ENCODE results near the gene S100A13.

Gene S100A13

DNA sequence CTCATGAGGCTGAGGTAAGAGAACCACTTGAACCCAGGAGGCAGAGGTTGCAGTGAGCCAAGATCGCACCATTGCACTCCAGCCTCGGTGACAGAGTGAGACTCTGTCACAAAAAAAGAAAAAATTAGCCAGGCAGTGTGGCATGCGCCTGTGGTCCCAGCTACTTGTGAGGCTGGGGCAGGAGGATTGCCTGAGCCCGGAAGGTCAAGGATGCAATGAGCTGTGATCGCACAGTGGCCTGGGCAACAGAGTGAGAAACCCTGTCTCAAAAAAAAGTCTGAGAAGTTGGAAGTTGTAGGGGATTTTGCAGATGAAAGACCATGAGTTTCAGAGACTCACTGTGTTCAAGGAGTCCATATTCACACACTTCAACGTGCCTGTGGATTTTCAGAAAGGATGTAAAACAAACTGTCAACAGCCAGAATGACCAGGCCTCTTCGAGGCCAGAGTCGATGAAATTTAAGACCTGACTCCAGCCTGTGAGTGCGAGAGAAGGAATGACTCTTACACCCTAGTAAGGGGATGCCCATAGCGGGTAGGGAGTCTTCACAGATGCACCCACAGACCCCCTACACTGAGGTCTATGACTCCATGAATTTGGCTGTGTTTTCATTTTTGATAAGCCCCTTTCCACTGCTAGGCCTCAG is 2.2 kb downstream of the S100A13 start:
- DNase-seq = no peak

DNA sequence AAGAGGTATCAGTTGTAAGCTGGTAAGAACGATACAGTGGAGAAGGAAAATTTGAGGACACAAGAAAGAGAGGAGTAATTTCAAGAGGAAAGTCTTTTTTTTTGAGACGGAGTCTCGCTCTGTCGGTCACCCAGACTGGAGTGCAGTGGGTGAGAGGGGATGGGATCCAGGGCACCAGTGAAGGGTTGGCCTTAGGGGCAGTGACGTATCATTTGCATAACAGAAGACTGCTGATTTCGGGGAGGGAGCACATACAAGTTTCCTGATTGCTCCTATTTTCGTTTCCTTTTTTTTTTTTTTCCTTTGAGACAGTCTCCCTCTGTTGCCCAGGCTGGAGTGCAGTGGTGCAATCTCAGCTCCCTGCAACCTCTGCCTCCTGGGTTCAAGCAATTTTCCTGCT is 4.2 kb downstream of the S100A13 start:
- DNase-seq = no peak

GRCh38 chr1:153619171-153619570 is 8.1 kb downstream of the S100A13 start:
- no peak for DNase-seq

DNA sequence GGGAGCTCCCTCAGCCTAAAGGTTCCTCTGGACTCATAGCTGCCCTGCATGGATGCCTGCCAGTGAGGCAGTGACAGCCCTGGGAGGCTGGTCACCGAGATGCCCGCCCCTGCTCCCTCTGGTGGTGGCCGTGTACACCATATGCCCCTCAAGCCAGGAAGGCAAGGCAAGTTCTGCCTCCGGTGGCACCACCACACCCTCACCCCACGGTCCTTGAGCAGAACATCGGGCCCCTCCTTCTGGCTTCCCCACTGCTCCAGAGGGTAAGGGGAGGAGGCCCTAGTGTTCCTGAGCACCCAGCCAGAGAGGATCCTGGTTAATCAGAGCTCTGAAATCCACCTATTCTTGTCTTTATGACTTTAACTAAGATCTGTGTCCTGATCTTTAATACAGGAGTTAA is 9.6 kb downstream of the S100A13 start:
- no peak for DNase-seq

DNA sequence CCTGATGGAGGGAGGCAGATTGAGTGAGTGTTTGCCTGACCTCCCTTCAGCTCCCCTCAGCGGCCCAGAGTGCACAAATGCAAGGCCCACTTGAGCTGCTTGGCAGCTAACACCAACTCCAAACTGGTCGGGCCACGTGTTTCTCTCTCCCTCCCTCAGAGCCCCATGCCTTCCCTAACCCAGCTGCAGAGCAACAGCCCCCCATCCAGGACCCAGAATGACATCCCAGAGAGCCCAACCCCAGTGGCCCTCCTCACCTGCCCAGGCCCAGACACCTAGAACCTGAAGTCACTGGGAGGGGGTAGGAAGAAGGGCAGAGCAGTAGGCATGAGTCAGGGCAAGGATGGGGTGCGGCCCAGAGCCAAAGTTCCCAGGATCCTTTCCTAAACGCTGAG is 10.4 kb downstream of the S100A13 start:
- DNase-seq = no peak

DNA sequence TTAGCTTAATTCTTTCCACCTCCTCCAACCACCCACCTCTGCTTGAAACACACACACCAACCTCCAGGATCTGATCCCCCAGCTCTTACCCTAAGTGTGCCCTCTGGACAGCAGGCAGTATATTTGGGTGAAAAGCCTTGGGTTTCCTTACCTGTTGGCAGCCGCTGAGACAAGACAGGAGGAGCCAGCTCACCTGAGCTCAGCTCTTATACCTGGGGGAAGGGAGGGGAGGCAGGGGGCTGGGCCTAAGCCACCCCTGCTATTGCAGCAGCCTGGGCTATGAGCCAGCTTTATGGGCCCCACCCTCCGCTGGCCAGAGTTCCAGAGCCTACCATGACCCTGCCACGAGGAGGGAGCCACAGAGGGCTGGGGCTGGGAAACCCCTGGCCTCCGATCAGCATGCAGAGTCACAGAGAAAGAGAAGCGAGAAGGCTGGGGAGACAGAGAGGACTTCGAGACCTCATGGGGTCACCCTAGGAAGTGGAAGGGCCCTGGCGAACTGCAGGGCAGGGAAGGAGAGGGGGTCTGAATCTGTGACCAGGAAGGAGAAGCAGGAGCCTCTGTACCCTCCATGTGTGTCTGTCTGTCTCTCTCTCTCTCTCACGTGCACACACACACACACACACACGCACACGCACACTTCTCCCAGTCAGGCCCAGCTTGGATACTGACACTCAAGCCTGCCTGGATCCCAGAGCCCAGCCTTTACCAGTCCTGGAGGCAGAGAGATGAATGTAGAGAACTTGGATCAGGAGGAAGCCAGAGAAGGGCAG is 11.0 kb downstream of the S100A13 start, which contains the start of gene S100A14:
Gene S100A14 (minus strand): TSS at position 182 of the 773 bp plus-strand sequence. CDS start 467 bp downstream, outside the sequence.
- DNase-seq = no peak

DNA sequence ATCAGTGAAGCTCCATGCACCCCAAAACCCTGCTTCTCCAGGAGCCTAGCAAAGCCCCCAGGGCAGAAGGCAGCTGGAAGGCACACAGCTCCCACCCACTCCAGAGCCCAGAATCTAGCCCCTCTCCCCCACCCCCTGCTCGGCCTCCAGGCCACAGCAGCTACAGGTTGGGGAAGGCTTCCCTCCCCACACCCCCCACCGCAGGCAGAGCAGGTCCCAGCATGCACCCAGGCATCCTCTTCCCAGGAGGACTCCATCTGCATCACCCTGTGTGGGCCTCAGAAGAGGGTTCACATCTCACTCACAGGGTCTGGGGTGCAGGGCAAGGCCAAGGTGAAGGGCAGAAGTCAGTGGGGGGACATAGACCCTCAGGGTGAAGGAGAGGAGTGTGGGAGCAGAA is 11.9 kb downstream of the S100A13 start:
- no peak for DNase-seq

- no peak for DNase-seq
Measured at GRCh38 chr1:153614906-153615305, 12.4 kb downstream of the S100A13 start.

- no peak for DNase-seq
Measured at GRCh38 chr1:153614189-153614900, 13.0 kb downstream of the S100A13 start.

GRCh38 chr1:153613406-153613805 is 13.9 kb downstream of the S100A13 start:
- no peak for DNase-seq

- DNase-seq = no peak
Measured at GRCh38 chr1:153612755-153613331, 14.5 kb downstream of the S100A13 start, which contains the start of gene S100A16. Gene S100A16, minus strand, starts transcription at chr1:153613137. Its CDS starts 4,986 bp downstream, at chr1:153608151.

DNA sequence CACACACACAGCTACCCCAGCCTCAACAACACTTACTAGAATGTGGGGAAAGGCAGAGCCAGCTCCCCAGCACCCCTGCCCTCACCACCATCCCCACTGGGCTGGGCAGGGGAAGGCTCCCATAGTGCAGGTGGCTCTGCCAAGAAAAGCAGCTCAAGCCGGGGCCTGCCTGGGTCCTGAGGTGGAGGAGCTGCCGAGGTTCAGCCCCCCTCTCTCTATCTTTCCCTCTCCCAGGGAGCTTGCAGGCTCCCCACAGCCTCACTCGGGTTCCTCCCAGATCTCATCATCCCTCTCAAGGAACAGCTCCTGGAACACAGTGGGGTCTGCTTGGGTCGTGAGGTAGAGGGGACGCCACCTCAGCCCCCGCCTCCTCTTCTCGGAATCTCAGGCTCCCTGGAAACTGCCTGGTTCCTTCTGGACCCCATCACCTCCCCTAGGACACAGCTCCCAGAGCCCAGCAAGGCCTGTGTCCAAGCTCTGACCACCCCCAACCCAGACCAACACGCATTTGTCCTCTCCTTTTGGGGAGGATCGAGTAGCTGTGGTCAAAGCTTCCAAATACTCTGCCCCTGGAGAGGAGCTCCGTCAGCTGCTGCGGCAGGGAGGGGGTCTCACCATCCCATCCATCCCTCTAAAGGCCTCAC is 15.1 kb downstream of the S100A13 start:
- DNase-seq = no peak

DNA sequence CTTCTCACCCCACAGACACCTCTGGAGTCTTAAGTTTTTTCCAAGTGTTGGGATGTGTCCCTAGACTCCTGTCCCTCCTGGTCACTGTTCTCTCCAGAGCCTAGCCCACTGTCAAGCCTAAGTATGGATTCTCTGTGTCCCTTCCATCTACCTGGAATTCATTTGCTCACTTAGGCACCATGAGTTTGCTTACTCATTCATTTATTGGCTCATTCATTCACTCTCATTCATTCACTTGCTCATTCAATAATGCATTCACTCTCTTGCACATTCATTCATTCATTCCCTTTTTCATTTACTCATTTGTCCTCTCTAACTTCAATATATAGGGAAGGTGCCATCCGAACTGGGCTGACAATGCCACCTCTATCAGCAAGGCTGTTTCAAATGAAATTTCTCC is 15.9 kb downstream of the S100A13 start:
- no peak for DNase-seq

DNA sequence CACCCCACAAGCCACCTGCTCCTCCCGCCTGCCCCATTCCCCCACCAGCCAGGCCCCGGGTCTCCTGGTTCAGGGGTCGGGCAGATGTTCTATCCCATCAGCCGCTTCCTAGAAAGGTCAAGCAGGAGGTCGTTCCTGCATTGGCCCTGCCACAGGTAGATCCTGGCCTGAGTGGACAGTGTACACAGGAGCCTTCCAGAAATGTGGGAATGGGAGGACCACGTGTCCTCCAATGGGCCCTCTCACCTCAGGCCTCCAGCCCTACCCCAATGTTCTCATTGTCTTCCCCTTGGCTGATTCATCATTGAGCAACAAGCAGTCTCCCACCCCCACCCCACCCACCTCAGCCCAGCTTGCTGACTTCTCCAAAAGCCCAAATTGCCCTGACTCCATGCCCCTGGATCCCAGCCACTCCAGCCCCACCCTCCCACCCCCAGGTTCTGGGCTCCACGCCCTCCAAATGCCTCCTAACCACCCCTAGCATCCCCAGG is 16.4 kb downstream of the S100A13 start:
- no peak for DNase-seq

DNA sequence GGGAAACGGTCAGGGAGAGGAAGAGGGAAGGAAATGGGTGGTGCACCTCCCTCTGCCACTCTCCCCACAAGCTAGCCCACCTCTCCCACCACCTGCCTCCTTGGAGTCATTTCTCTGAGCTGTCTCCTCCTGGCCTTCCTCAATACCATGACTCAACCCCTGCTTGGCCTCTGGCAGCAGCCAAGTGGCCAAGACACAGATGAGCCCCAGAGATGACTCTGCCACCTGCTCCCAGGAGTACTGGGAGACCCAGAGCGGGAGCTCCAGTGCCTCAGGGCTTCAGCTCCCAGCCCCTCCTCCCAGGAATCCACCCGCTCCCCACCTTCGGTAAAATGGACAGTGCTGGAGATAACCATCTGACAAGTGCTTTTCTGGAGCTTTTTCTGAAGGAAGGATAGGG is 17.0 kb downstream of the S100A13 start:
- DNase-seq = no peak

DNA sequence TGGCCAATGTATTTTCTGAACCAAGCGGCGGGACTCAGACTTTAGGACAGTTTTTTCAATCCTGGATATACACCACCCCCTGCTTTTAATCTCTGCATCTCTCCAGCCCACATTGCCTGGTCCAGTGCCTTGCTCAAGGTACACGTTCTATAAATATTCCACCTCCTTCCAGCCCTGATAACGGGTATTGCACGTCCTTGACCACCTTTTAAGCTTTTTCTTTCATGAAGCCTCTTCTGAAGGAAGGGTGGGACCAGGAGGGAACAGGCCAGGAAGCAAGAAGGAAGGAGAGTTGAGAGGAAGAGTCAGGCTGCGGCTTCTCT is 17.8 kb downstream of the S100A13 start:
- no peak for DNase-seq

DNA sequence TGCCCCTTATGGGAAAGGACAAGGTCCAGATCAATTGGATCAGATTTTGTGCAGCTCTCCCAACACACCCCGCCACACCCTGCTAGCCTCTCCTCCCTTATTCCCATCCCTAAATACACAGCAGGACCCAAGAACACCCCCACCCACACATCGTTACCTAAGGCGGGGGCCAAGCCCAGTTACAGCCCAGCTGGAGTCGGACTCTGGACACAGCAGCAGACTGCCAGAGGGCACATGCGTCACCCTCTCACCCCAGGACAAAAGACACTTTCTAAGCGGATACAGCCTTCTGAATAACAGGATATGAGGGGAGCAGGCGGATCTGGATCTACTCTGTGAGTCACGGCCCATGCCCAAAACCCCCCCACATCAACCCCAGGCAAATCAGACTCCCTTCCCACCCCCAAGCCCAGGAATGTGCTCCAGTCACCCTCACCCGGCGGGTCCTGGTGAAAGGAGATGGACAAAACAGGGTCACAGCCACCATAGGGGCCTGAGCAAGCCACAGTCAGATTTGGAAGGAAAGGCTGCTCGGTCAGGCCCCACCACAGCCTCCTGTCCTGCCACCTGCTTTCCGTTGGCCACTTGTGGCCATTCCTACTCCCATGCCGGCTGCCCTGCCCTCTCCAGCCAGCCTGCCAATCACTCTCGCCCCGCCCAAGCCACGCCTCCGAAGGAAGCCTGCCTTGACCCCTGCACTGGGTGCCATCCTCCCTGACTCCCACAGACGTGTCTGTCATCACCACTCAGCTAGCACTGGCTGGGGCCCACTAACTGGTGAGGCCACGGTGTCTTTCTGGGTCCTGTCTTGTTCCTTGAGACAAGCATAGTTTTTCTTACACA is 18.3 kb downstream of the S100A13 start:
- peak; percentile 55 for DNase-seq

DNA sequence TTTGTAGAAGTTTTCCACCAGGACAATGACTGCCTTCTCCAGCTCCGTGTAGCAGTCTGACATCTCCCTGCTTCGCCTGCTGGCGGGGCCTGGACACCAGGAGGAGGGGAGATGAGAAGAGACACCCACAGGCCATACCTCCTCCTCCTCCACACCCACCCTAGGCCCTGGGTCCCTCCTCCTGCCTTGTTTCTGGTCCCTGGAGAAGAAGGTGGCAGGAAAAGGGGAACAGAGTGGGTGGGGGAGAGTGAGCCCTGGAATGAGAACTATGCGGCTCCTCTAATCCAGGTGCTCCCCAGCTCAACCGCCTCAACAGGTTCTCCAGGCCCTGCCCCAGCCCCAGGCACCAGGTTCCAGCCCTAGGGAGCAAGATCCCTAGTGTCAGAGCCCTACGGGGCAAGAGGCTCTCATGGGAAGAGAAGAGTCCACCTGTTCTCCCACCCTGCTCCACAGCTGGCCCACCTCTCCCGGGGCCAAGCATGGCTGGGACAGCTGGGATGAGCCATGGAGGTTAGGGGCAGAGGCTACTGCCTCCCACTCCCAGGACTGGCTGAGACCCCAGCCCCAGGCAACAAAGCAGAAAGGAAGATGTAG is 19.1 kb downstream of the S100A13 start:
- no peak for DNase-seq

- DNase-seq = no peak
Measured at GRCh38 chr1:153607381-153607780, 19.9 kb downstream of the S100A13 start.

DNA sequence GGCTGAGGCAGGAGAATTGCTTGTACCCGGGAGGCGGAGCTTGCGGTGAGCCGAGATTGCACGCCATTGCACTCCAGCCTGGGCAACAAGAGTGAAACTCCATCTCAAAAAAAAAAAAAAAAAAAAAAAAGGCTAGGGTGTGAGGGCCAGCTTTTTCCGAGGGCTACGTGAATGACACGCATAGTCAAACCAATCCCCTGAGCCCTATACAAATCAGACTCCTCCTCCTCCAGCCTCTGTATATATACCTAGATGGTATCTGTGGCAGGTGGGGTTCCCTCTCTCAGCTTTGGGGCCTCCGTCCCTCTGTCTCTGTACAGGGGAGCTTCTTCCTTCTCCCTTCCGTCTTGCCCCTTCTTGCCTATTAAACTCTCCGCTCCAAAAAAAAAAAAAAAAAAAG is 21.1 kb downstream of the S100A13 start:
- DNase-seq = no peak

- no peak for DNase-seq
Measured at GRCh38 chr1:153602749-153603148, 24.6 kb downstream of the S100A13 start.
